Cerebellar nuclear complex (tissue), 1 donor: ENCODE data around the gene IQCF2.
"Not testable (repeated sequence)": the region's sequence is repeated elsewhere in the genome, so short reads cannot be mapped to it uniquely, and the experiment has no call there.

Experiments used
- DNase-seq, 2 experiments: peaks; one replicate each; lab custom pipeline; 2025; lab: John Stamatoyannopoulos, UW

Gene IQCF2

DNA sequence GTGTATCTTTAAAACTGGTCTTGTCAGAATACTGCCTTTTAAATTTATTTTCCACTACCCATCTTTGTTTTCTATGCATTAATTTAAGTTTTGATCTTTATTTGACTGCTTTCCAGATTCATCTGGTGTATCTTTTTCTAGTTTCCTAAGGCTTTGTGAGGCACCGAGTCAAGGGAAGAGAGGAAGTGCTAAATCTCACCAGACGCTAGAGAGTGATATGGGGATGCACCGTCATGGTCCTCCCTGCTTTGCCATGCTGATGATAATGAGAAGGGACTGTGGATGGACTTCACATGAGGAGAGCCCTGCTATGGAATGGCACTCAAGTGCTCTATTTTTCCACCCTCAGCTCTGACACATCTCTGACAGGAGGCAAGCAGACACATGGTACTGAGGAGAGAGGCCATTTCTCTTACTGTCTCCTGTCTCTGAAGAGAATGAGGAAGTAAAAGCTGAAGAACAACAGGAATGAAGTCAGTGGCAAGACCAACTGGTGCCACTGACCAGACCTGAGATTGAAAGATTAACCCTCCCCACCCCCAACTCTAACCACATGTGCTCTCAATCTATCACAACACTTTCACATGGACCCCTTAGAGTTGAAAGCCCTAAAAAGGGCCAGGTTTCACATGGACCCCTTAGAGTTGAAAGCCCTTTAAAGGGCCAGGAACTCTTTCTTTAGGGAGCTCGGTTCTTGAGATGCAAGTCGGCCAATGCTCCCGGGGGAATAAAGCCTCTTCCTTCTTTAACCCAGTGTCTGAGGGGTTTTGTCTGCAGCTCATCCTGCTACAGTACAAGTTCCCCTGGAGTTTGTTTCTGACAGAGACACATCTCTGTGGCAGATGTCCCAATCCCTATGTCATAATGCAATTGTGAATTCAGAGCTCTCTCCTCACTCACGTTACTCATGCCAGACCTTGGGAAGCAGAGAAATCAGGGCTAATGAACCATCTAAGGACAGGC, at the start of gene IQCF2:
IQCF2 (plus strand) TSS at position 913 of the 963 bp plus-strand sequence. CDS start 52 bp downstream, outside the sequence.
- no peak for DNase-seq

GRCh38 chr3:51813539-51813938, 47.9 kb upstream of the IQCF2 start:
- DNase-seq: peak; percentile 5 to 7

DNA sequence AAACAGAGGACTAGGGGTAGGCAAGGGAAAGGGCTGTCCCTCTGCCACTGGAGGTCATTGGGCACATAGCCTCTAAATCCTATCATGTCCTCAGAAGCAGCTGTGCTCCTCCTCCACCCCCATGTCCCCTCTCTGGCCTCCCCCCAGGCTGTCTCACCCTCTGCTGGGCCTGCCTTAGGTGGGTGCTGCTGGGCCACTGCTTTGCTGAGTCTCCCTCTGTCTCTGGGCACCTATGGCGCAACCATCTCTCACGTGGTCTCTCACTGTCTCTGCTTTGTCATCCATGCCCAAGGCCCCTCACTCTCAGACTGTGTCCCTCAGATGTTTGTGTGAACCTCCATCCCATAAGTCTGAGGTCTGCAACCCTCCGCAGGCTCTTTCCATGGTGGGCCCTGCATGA, 47.4 kb upstream of the IQCF2 start:
- no peak for DNase-seq

- DNase-seq: no peak
Measured at GRCh38 chr3:51815614-51816013, 45.8 kb upstream of the IQCF2 start.

DNA sequence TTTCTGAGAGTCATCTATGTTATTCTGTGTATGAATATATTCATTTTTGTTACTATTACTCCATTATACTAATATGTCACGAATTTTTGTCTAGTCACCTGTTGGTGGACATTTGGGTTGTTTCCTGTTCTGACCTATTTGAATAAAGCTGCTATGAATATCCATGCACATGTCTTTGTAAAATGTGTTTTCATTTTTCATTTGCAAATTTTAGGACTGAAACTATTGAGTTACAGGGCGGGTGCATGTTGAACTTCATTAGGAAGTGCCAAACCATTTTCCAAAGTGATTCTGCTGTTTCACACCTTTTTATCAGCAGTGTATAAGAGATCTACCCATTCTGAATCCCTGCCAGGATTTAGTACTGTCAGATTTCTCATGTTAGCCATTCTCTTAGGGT, 44.7 kb upstream of the IQCF2 start:
- no peak for DNase-seq

DNA sequence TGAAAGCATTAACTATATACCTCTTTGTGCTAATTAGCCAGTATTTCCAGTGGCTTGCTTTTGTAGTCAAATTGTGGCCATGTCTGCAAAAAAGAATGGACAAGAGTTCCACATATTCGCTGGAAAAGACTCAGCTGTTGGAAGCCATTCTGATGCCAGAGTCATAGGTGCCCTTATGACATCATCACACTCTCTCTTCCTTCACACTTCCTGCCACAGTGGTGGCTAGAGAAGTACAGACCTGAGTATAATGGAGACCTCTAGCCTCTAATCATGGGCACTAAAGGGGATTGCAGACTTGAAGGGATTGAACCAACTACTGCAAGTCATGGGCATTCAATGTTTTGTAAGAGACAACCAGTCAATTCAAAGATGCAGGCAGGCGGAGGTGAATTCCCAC, 44.0 kb upstream of the IQCF2 start:
- DNase-seq: no peak

- DNase-seq: no peak
Measured at GRCh38 chr3:51819151-51819550, 42.3 kb upstream of the IQCF2 start.

GRCh38 chr3:51819709-51820406, 41.6 kb upstream of the IQCF2 start:
- no peak for DNase-seq

DNA sequence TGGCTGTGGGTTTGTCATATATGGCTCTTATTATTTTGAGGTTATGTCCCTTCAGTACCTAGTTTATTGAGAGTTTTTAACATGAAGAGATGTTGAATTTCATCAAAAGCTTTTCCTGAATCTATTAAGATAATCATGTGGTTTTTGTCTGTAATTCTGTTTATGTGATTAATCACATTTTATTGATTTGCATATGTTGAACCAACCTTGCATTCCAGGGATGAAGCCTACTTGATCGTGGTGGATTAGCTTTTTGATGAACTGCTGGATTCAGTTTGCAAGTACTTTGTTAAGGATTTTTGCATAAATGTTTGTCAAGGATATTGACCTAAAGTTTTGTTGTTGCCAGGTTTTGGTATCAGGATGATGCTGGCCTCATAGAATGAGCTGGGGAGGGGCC, 33.1 kb upstream of the IQCF2 start:
- DNase-seq: no peak

GRCh38 chr3:51830345-51830744, 31.1 kb upstream of the IQCF2 start:
- DNase-seq: no peak

- DNase-seq: no peak
Measured at GRCh38 chr3:51830836-51831385, 30.5 kb upstream of the IQCF2 start.

- no peak for DNase-seq
Measured at GRCh38 chr3:51836606-51837005, 24.8 kb upstream of the IQCF2 start.

DNA sequence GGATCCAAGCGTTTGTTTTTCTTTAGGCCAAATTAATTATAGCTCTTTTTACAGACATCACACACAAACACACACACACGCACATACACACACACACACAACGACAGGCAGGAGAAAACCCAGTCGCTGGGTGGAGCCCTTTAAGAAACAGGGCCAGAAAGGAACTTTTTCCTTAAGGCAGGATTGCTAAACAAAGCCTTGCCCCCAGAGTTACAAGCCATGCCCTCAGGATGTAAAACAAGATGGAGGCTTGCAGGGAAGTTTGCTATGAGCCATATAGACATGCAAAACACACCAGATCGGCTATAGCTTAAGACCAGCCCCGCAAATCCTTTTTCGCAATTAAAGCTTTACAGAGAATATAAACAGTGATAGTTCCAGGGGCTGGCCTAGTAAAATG, 16.3 kb upstream of the IQCF2 start:
- no peak for DNase-seq

DNA sequence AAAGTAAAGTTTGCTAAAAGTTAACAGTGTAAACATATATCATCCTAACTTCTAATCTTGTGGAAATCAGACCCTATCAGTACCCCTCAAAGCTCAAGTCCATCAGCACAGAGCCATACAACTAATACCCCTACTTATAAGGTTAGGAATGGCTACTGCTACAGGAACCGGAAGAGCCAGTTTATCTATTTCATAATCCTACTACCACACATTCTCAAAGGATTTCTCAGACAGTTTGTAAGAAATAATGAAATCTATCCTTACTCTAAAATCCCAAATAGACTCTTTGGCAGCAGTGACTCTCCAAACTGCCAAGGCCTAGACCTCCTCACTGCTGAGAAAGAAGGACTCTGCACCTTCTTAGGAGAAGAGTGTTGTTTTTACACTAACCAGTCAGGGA, 6.0 kb upstream of the IQCF2 start:
- DNase-seq: not testable (repeated sequence)

DNA sequence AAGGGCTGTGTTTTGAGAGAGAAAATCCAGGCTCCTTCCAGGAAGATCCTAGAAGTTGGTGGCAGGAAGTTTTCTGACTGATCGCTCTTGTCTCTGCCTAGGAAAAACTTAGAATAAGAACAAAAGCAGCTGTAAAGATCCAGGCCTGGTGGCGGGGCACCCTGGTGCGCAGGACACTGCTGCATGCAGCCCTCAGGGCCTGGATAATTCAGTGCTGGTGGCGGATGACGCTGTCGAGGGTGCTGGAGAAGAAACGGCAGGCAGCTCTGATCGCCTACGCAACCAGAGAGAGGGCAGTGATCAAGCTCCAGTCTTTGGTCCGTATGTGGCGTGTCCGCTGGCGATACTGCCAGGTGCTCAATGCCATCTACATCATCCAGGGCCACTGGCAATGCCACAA, 1.5 kb downstream of the IQCF2 start:
- DNase-seq: no peak

- not testable (repeated sequence) for DNase-seq
Measured at GRCh38 chr3:51868896-51869295, 7.5 kb downstream of the IQCF2 start.

GRCh38 chr3:51869304-51869703, 7.9 kb downstream of the IQCF2 start:
- DNase-seq: no peak

DNA sequence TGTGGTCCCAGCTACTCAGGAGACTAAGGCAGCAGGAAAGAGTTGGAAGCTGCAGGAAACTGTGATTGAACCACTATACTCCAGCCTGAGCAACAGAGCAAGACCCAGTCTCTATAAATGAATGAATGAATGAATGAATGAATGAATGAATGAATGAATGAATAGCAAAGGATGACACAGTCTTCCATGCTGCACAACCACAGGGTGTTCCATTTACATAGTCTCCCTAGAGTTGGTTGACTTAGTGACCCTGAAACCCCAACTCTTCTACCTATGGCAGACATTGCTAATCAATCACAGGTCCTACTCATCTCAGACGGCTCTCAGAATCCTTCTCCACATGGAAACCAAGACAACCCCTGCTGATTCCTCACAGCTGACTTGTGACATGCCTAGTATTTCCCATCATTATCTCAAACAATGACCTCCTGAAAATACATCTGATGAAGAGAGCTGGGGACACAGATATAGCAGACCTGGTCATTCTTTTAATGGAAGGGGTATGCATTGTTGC, 11.9 kb downstream of the IQCF2 start:
- no peak for DNase-seq

- DNase-seq: no peak
Measured at GRCh38 chr3:51873876-51874275, 12.5 kb downstream of the IQCF2 start.

DNA sequence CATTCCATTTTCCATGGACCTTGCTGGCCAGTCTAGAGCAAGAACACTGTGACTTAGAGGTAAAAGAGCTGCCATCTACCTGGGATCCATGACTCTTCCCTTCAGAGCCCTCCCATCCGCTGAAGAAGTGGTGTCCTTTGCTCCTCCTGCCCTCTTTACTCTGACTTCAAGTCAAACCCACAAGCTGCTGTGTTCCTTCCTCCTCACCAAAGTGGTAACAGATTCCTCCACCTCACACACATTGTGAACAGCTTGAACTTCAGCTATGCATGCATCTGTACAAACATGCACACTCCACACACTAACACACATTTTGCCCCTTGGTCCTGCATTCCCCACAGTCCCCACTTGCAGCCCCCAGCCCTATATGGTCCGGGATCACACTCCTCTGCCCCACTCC, 13.0 kb downstream of the IQCF2 start:
- DNase-seq: no peak

GRCh38 chr3:51874889-51875288, 13.5 kb downstream of the IQCF2 start:
- DNase-seq: no peak

DNA sequence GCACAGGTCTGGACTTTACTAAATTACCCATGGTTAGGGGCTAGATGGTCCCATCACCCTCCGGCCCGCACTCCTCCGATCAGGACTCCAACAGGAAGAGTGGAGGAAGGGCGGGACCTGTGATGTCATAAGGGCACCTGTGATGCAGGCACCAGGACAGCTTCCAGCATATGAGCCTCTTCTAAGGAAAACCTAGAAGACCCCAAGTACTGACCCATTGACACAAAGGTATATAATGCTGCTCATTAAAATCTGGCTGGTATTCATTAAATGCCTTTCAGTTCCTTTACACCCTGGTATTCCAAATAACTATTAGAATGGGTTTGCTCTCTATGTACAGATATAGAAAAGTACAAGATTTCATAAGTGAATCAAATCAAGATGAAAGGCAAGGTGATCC, 14.1 kb downstream of the IQCF2 start, which contains the start of gene IQCF5:
IQCF5 (minus strand) TSS at position 101 of the 400 bp plus-strand sequence; CDS start at position 31, 70 bp downstream.
- DNase-seq: no peak
